Thyroid gland (tissue), 4 donors: ENCODE results near the gene BEST4. TPM values are rescaled to one million over a fixed set of nuclear protein-coding genes. Genes with fewer than 3 reads are reported as not detected.
"Not testable (repeated sequence)": the region's sequence is repeated elsewhere in the genome, so short reads cannot be mapped to it uniquely, and the experiment has no call there.

Source experiments
- DNase-seq, 2 donors: peaks; one replicate each; pipeline ENCODE4 v3.0.0-alpha.2; 2019
- H3K27ac ChIP-seq, 3 donors: fragments of 200-600 bp; sonication (generic); 1 replicate in 2 of 3; 2 replicates in 1 of 3; pipeline ENCODE4 v1.5.1; 2016 to 2019; ENCODE audit warnings: mild to moderate bottlenecking in 1 of 3, moderate library complexity in 1 of 3
- H3K27me3 ChIP-seq: fragments of 200-600 bp; sonication (generic); one replicate; pipeline ENCODE4 v1.5.1; 2019
- H3K36me3 ChIP-seq, 2 donors: fragments of 200-600 bp; sonication (generic); one replicate each; pipeline ENCODE4 v1.5.1; 2016 to 2019
- H3K4me1 ChIP-seq, 2 donors: fragments of 200-600 bp; sonication (generic); one replicate each; pipeline ENCODE4 v1.5.1; 2017 to 2019
- H3K4me3 ChIP-seq, 3 donors: fragments of 200-600 bp; sonication (generic); replicated peaks in 1 of 3; 1 replicate in 2 of 3; 2 replicates in 1 of 3; pipeline ENCODE4 v1.5.1; 2016; ENCODE audit warnings: mild to moderate bottlenecking in 1 of 3
- H3K9me3 ChIP-seq: fragments of 200-600 bp; sonication (generic); one replicate; pipeline ENCODE4 v1.5.1; 2017
- CTCF ChIP-seq, 6 experiments: fragments of 200-600 bp in 3 of 6; fragments of 450-650 bp in 3 of 6; sonication (generic) in 3 of 6; IDR thresholded peaks; one replicate each; pipeline ENCODE4 v1.5.1; 2016 to 2019; ENCODE audit warnings: antibody characterized with exemption in 6 of 6, mild to moderate bottlenecking in 2 of 6, inconsistent platforms in 1 of 6, moderate library complexity in 1 of 6
- POLR2A ChIP-seq, 2 donors: fragments of 450-650 bp; IDR thresholded peaks; one replicate each; pipeline ENCODE4 v1.6.1; 2017; ENCODE audit warnings: antibody characterized with exemption in 2 of 2, mild to moderate bottlenecking in 2 of 2, moderate library complexity in 1 of 2
- WGBS, 2 donors: methylation state at CpG; one replicate each; pipeline ENCODE4 v1.1.5; 2017; 5-methylcytosine and 5-hydroxymethylcytosine counted together
- intact Hi-C: fragments of 100-400 bp; cut with DNase I; formaldehyde crosslinking; loops from one replicate; pipeline ENCODE4 v1.15.1; 2023
- small RNA-seq: library from RNA; depleted of rRNA; stranded (forward); fragments of <200 nt; gene quantifications from one replicate; pipeline ENCODE3, GENCODE V24; 2016
- total RNA-seq, 4 donors: library from RNA; depleted of rRNA; stranded (reverse); fragments of >200 nt; gene quantifications; one replicate each; pipeline ENCODE4 v1.2.3, GENCODE V29; 2016

The BEST4 gene
- total RNA-seq, 4 donors from 2014 or later, result 0.42 to 0.56 TPM; not detected in 2

GRCh38 chr1:44739307-44740178 lies 48.4 kb downstream of the BEST4 start, which contains the start of gene KIF2C:
TSS of gene KIF2C (plus strand) at chr1:44739837. CDS start at chr1:44739933, 96 bp downstream.
- TF ChIP-seq POLR2A (IDR thresholded peaks at IDR 0.05) (peak; percentile 21 to 92), CTCF (IDR thresholded peaks at IDR 0.05) (peak in 1 of 6 experiments; percentile 15)
- Histone ChIP-seq H3K27ac (peak within 1 kb of the TSS; percentile 62 to 95 (median 76)), H3K4me1 (peaks cover 4 to 5% of the 10 kb centered on the region in 2 donors), H3K9me3 (no peaks in the 10 kb centered on the region), H3K27me3 (no peaks in the 10 kb centered on the region), H3K36me3 (no peaks in the 10 kb centered on the region), H3K4me3 (peak within 1 kb of the TSS in 2 of 3 donors; percentile 5 to 36)
- 1 to 3% methylated on average over 43 to 49 of the region's 57 CpGs for WGBS, 2 donors
- peak; percentile 97 to 98 for DNase-seq
- intact Hi-C loops, result loop anchor here (5.0 kb wide), 1 partner anchor 38 kb away; the partner anchor contains the start of gene RPS8

GRCh38 chr1:44738953-44739306 lies 49.0 kb downstream of the BEST4 start:
- peak overlapping the region in 1 of 3 donors; percentile 36 for H3K4me3 ChIP-seq
- H3K36me3 ChIP-seq, intact Hi-C loops, H3K27me3 ChIP-seq, DNase-seq, H3K9me3 ChIP-seq, H3K4me1 ChIP-seq: not testable (repeated sequence)
- WGBS, 2 donors, result 73 to 94% methylated on average over 1 of the region's 1 CpG
- peak overlapping the region; percentile 62 to 95 (median 76) for H3K27ac ChIP-seq

DNA sequence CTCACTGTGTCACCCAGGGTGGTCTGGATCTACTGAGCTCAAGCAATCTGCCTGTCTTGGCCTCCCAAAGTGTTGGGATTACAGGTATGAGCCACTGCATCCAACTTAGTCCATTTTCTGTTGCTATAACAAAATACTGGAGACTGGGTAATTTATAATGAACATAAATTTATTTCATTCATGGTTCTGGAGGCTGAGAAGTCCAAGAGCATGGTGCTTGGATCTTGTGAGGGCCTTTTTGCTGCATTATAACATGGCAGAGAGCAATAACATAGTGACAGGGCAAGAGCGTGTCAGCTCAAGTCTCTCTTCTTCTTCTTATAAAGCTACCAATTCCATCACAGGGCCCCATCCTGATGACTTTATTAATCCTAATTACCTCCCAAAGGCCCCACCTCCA lies 52.0 kb downstream of the BEST4 start:
- Histone ChIP-seq H3K27me3 (no peaks in the 10 kb centered on the region), H3K4me1 (peaks cover 4 to 9% of the 10 kb centered on the region in 2 donors), H3K27ac (no peak overlapping the region), H3K9me3 (no peaks in the 10 kb centered on the region), H3K4me3 (no peak overlapping the region), H3K36me3 (no peaks in the 10 kb centered on the region)
- WGBS, 2 donors, result 87 to 90% methylated on average over 1 of the region's 1 CpG
- no peak for TF ChIP-seq POLR2A (IDR thresholded peaks at IDR 0.05)
- TF ChIP-seq CTCF (IDR thresholded peaks at IDR 0.05), result no peak
- intact Hi-C loops, result no loop called here
- no peak for DNase-seq

DNA sequence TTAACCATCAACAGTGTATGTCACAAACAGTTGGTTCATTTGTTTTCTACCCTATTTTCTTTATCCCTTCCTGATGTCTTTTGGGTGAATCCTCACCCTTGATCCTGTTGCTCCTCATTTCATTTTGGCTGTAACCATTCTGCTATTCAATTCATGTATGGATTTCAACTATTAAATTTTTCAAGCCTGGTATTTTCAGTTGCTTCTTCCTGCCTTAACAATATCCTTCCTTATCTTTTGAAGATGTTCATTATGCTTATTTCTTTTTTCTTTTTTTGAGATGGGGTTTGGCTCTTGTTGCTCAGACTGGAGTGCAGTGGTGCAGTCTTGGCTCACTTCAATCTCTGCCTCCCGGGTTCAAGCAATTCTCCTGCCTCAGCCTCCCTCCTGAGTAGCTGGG lies 54.2 kb downstream of the BEST4 start:
- Histone ChIP-seq H3K27me3 (no peaks in the 10 kb centered on the region), H3K4me3 (no peak overlapping the region), H3K9me3 (no peaks in the 10 kb centered on the region), H3K36me3 (no peaks in the 10 kb centered on the region), H3K4me1 (peaks cover 12 to 15% of the 10 kb centered on the region in 2 donors), H3K27ac (peak overlapping the region in 1 of 3 donors; percentile 12)
- 81 to 82% methylated on average over 1 of the region's 1 CpG for WGBS, 2 donors
- DNase-seq, result no peak
- TF ChIP-seq POLR2A (IDR thresholded peaks at IDR 0.05) (no peak), CTCF (IDR thresholded peaks at IDR 0.05) (no peak)
- intact Hi-C loops, result no loop called here

Small RNA genes within 50 kb of the gene (small RNA-seq; reads per million reads assigned to genes)
- gene SNORD38A, result 349 reads per million, percentile 98 among the genes with 10 or more reads in this experiment
- gene SNORD38B, result not detected
- 2,563 reads per million, percentile 99 among the genes with 10 or more reads in this experiment for gene SNORD46
- gene SNORD55, result not detected

Other genes starting within 250 kb of the BEST4 start
- gene TMEM53, start 113.7 kb downstream of the BEST4 start, total RNA-seq, result 10 to 100 TPM in 1 of 4 donors, 1 to 10 TPM in 3; 3.9 to 10.4 (median 8.0) TPM
- gene ARMH1, start 113.5 kb downstream of the BEST4 start, total RNA-seq, result 1 to 10 TPM in 2 of 4 donors, not detected in 2; 1.3 to 1.9 TPM
- not detected for gene RNU5D-1, start 57.0 kb downstream of the BEST4 start, total RNA-seq
- 1 to 10 TPM in 2 of 4 donors, under 1 TPM in 2; 0.63 to 1.2 (median 1.0) TPM for gene KIF2C, start 48.3 kb downstream of the BEST4 start, total RNA-seq
- gene RPS8, start 12.6 kb downstream of the BEST4 start, total RNA-seq, result 1,000 to 10,000 TPM; 1,167 to 2,709 (median 1,595) TPM
- gene PLK3, start 12.2 kb upstream of the BEST4 start, total RNA-seq, result 10 to 100 TPM in 3 of 4 donors, 1 to 10 TPM in 1; 7.4 to 18.4 (median 13.6) TPM
- gene DYNLT4, start 19.2 kb upstream of the BEST4 start, total RNA-seq, result 1 to 10 TPM in 1 of 4 donors, under 1 TPM in 1, not detected in 2; 0.67 to 1.0 TPM
- gene BTBD19, start 20.4 kb upstream of the BEST4 start, total RNA-seq, result 10 to 100 TPM in 2 of 4 donors, 1 to 10 TPM in 2; 7.3 to 14.9 (median 9.2) TPM
- gene PTCH2, start 55.1 kb upstream of the BEST4 start, total RNA-seq, result 1 to 10 TPM in 1 of 4 donors, under 1 TPM in 3; 0.15 to 1.0 (median 0.52) TPM
- 10 to 100 TPM; 16.9 to 21.3 (median 19.2) TPM for gene EIF2B3, start 198.4 kb upstream of the BEST4 start, total RNA-seq
- gene HECTD3, start 223.2 kb upstream of the BEST4 start, total RNA-seq, result 10 to 100 TPM; 30.8 to 42.6 (median 38.1) TPM
- gene UROD, start 224.1 kb upstream of the BEST4 start, total RNA-seq, result 100 to 1,000 TPM in 2 of 4 donors, 10 to 100 TPM in 2; 94.5 to 137 (median 99.3) TPM